Prostate gland (tissue), 2 donors: ENCODE results near the gene PSD4. TPM values are rescaled to one million over a fixed set of nuclear protein-coding genes. Genes with fewer than 3 reads are reported as not detected.

Experiments used
- DNase-seq: peaks from one replicate; pipeline ENCODE4 v3.0.0-alpha.2; 2019; ENCODE audit warnings: low spot score
- H3K27ac ChIP-seq, 2 donors: fragments of 200-600 bp; sonication (generic); 2 replicates each; pipeline ENCODE4 v1.5.1; 2017 to 2019
- H3K27me3 ChIP-seq: fragments of 200-600 bp; sonication (generic); replicated peaks from 2 replicates; pipeline ENCODE4 v1.5.1; 2019; ENCODE audit not compliant: insufficient read depth
- H3K36me3 ChIP-seq, 2 donors: fragments of 200-600 bp; sonication (generic); 1 replicate in 1 of 2; 2 replicates in 1 of 2; pipeline versions ENCODE4 v1.5.1 to v1.8.1; 2017 to 2019
- H3K4me1 ChIP-seq: fragments of 200-600 bp; sonication (generic); replicated peaks from 2 replicates; pipeline ENCODE4 v1.5.1; 2019
- H3K4me3 ChIP-seq, 2 donors: fragments of 200-600 bp; sonication (generic); 2 replicates each; pipeline ENCODE4 v1.5.1; 2017 to 2019
- H3K9me3 ChIP-seq: fragments of 200-600 bp; sonication (generic); 2 replicates; pipeline ENCODE4 v1.5.1; 2017
- POLR2A ChIP-seq: fragments of 450-650 bp; IDR thresholded peaks from one replicate; pipeline ENCODE4 v1.6.1; 2016; ENCODE audit warnings: antibody characterized with exemption, mild to moderate bottlenecking
- POLR2AphosphoS5 ChIP-seq: sonication (generic); formaldehyde crosslinking; IDR thresholded peaks from one replicate; pipeline ENCODE4 v1.6.1; 2017; ENCODE audit warnings: antibody characterized with exemption
- WGBS: methylation state at CpG from one replicate; pipeline ENCODE4 v1.1.5; 2018; 5-methylcytosine and 5-hydroxymethylcytosine counted together
- intact Hi-C: fragments of 100-400 bp; cut with DNase I; formaldehyde crosslinking; loops from one replicate; pipeline ENCODE4 v1.14.2; 2022
- total RNA-seq, 2 donors: library from RNA; depleted of rRNA; stranded (reverse); fragments of >200 nt; gene quantifications; one replicate each; pipeline ENCODE4 v1.1.0, GENCODE V29; 2016
- TF ChIP-seq, protein P1 (sequence below), 4 experiments: fragments of 200-600 bp in 2 of 4; fragments of 450-650 bp in 2 of 4; sonication (generic) in 2 of 4; IDR thresholded peaks; 1 replicate in 3 of 4; 2 replicates in 1 of 4; pipeline ENCODE4 v1.5.1; 2016 to 2019; ENCODE audit warnings: antibody characterized with exemption in 4 of 4, mild to moderate bottlenecking in 2 of 4, moderate library complexity in 2 of 4

Gene PSD4
- total RNA-seq, 2 donors from 2014 or later = 139 to 221 TPM

DNA sequence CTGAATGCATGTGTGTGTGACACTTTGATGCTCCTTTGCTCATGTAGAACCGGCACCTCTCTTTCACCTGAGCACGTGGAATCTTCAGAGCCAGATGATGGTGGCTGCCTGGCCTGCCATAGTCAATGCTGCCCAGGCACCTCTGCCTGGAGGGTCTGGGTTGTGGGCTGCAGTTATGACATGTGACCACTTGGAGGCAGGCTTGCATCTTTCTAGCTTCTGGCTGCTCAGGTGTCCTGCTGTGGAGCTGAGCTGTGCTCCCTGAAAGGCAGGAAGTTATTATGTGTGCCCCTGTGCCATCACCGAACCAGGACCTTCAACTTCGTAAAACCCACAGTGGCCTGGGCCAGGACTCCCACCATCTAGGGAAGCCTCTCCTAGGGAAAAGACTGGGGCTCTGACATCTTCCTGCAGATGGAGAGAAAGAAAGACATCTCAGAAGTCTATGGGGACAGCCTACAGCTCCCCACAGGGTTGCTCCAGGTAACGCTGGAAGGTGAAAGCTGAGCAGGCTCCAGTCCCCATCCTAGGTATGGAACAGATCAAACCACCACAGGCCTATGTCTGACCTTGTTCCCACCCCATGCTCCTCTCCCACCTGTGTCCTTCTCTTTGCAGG lies 30.2 kb downstream of the PSD4 start:
- Histone ChIP-seq H3K4me3 (no peak overlapping the region), H3K36me3 (no peaks in the 10 kb centered on the region), H3K27me3 (no peaks in the 10 kb centered on the region), H3K27ac (no peak overlapping the region), H3K9me3 (no peaks in the 10 kb centered on the region), H3K4me1 (no peaks in the 10 kb centered on the region)
- peak; percentile 42 for DNase-seq
- intact Hi-C loops = loop anchor here (5.0 kb wide), 1 partner anchor 168 kb away; no protein-coding TSS in a partner anchor
- WGBS = 26% methylated on average over 5 of the region's 5 CpGs
- TF ChIP-seq POLR2A = no peak
- no peak for TF ChIP-seq POLR2AphosphoS5
- TF ChIP-seq, protein P1, sequence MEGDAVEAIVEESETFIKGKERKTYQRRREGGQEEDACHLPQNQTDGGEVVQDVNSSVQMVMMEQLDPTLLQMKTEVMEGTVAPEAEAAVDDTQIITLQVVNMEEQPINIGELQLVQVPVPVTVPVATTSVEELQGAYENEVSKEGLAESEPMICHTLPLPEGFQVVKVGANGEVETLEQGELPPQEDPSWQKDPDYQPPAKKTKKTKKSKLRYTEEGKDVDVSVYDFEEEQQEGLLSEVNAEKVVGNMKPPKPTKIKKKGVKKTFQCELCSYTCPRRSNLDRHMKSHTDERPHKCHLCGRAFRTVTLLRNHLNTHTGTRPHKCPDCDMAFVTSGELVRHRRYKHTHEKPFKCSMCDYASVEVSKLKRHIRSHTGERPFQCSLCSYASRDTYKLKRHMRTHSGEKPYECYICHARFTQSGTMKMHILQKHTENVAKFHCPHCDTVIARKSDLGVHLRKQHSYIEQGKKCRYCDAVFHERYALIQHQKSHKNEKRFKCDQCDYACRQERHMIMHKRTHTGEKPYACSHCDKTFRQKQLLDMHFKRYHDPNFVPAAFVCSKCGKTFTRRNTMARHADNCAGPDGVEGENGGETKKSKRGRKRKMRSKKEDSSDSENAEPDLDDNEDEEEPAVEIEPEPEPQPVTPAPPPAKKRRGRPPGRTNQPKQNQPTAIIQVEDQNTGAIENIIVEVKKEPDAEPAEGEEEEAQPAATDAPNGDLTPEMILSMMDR (IDR thresholded peaks at IDR 0.05) = peak; percentile 44 to 90 (median 62)

DNA sequence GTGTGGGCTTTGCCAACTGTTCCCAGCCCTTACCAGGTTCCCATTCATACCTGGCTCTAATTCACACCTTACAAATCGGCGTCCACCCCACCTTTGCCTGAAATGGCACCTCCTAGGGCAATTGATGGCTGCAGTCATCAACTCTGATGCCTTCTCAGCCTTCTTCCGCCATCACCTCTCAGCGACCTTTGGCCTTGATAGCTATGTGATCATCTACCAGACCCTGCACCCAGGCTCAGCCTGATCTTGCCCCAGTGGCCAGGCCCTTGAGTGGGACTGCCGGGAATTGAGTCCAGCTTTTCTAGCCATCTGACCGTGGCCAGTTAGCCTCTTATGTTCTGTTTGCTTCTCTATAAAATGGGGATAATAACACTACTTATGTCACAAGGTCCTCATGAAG lies 32.5 kb downstream of the PSD4 start:
- TF ChIP-seq, protein P1 (IDR thresholded peaks at IDR 0.05) = no peak
- TF ChIP-seq POLR2AphosphoS5 (no peak), POLR2A (no peak)
- DNase-seq = no peak
- Histone ChIP-seq H3K36me3 (no peaks in the 10 kb centered on the region), H3K9me3 (no peaks in the 10 kb centered on the region), H3K27me3 (no peaks in the 10 kb centered on the region), H3K4me1 (no peaks in the 10 kb centered on the region), H3K27ac (no peak overlapping the region), H3K4me3 (no peak overlapping the region)
- intact Hi-C loops = no loop called here
- 74% methylated on average over 6 of the region's 6 CpGs for WGBS

DNA sequence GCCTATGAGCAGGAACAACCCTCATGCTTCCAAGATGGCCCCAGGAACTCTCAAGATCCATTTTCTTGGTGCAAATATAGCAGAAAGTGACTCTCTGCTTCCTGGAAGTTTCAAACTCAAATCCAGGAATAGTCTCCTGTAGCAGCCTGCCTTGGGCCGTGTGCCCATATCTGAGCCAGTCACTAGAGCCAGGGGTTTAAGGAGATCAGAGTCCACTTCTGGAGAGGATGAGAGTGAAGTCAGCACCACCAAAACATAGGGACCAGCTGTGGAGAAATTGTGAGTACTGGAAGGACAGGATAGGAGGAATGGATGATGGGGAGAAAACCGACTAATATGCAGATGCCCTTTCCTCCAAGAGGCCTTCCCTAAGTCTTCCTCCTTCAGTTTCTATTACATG lies 33.2 kb downstream of the PSD4 start:
- Histone ChIP-seq H3K9me3 (no peaks in the 10 kb centered on the region), H3K27ac (no peak overlapping the region), H3K36me3 (no peaks in the 10 kb centered on the region), H3K4me1 (no peaks in the 10 kb centered on the region), H3K4me3 (no peak overlapping the region), H3K27me3 (no peaks in the 10 kb centered on the region)
- no peak for DNase-seq
- TF ChIP-seq, protein P1 (IDR thresholded peaks at IDR 0.05) = no peak
- TF ChIP-seq POLR2AphosphoS5 = no peak
- TF ChIP-seq POLR2A = no peak
- 96% methylated on average over 2 of the region's 2 CpGs for WGBS
- intact Hi-C loops = no loop called here

DNA sequence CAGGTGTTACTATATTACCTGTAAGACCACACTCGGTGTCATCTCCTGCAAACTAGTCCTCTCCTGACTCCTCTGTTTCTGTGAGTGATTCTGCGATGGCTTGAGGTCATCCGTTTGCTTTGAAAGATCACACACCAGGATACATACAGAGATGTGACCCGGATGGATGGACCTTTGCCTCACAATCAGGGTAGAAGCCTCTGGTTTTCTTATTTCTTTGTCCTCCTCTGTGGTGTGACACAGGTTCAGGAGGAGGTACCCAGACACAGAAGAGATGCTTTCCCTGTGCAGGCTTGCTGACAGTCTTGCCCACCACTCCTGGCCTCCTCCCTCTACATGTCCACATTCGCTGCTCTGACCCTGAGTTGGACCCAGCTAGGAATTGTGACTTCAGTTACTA lies 34.6 kb downstream of the PSD4 start:
- intact Hi-C loops = no loop called here
- no peaks in the 10 kb centered on the region for H3K27me3 ChIP-seq
- H3K4me3 ChIP-seq = no peak overlapping the region
- WGBS = 94% methylated on average over 5 of the region's 5 CpGs
- no peaks in the 10 kb centered on the region for H3K9me3 ChIP-seq
- DNase-seq = no peak
- no peaks in the 10 kb centered on the region for H3K4me1 ChIP-seq
- no peaks in the 10 kb centered on the region for H3K36me3 ChIP-seq
- H3K27ac ChIP-seq = no peak overlapping the region
- TF ChIP-seq POLR2AphosphoS5 (no peak), POLR2A (no peak)
- TF ChIP-seq, protein P1 (IDR thresholded peaks at IDR 0.05) = no peak

DNA sequence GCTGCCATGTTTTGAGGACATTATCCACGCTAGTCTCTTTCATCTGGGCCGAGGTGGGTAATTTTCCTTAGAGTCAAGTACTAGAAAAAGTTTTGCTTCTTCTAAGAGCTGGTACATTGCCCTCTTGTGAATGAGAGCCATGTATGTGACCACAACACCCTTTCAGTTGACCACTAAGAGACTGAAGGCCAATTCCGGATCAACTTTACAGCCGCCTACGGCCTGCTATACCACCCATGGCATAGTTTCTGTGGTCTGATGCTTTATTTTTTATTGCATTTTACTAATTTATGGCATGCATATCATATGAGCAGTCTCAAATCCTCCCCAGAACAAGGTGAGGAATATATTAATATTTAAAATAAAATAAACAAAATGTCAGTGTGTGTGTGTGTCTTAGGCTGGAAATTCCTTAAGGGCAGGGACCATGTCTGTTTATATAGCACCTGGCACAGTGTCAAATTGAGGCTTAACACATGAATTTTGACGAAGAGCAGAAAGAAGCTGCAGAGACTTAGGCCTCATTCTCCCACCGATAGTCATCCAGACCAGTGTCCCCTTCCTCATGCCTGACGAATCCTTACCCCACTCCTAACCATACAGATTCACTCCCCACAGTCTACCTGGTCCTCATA lies 35.4 kb downstream of the PSD4 start:
- WGBS = 77% methylated on average over 8 of the region's 8 CpGs
- Histone ChIP-seq H3K27ac (no peak overlapping the region), H3K27me3 (no peaks in the 10 kb centered on the region), H3K36me3 (no peaks in the 10 kb centered on the region), H3K4me3 (no peak overlapping the region), H3K4me1 (no peaks in the 10 kb centered on the region), H3K9me3 (no peaks in the 10 kb centered on the region)
- TF ChIP-seq POLR2AphosphoS5 (no peak), POLR2A (no peak)
- TF ChIP-seq, protein P1 (IDR thresholded peaks at IDR 0.05) = no peak
- no peak for DNase-seq
- intact Hi-C loops = no loop called here
